Neural cell (in vitro differentiated cells): ENCODE results near the gene EXPH5. TPM values are rescaled to one million over a fixed set of nuclear protein-coding genes. Genes with fewer than 3 reads are reported as not detected.

ENCODE experiments used
- H2AFZ ChIP-seq: fragments of 200-600, 300-800 bp; sonication (generic), shearing (Covaris generic); 2 replicates; pipeline ENCODE4 v1.6.0; 2014; ENCODE audit warnings: low read depth, mild to moderate bottlenecking, antibody characterized with exemption, low read length, moderate library complexity
- H3F3A ChIP-seq: fragments of 200-600 bp; shearing (Covaris generic); 2 replicates; pipeline ENCODE4 v1.6.1; 2016; ENCODE audit warnings: mild to moderate bottlenecking, moderate library complexity, mixed read lengths, antibody characterized with exemption, low read length; ENCODE audit not compliant: insufficient read depth, poor library complexity, severe bottlenecking
- H3K27ac ChIP-seq: fragments of 200-600, 300-800 bp; sonication (generic), shearing (Covaris generic); 2 replicates; pipeline ENCODE4 v1.5.1; 2014; ENCODE audit warnings: mild to moderate bottlenecking, low read length, moderate library complexity
- H3K27me3 ChIP-seq: fragments of 300-800, 200-600 bp; sonication (generic), shearing (Covaris generic); 2 replicates; pipeline ENCODE4 v1.6.0; 2014; ENCODE audit warnings: mild to moderate bottlenecking, low read depth, low read length, moderate library complexity; ENCODE audit not compliant: insufficient read depth
- H3K36me3 ChIP-seq: fragments of 300-800, 200-600 bp; sonication (generic), shearing (Covaris generic); 2 replicates; pipeline ENCODE4 v1.5.1; 2014; ENCODE audit warnings: mild to moderate bottlenecking, antibody characterized with exemption, low read length, moderate library complexity; ENCODE audit not compliant: insufficient read depth
- H3K4me2 ChIP-seq: fragments of 300-800, 200-600 bp; sonication (generic), shearing (Covaris generic); 2 replicates; pipeline ENCODE4 v1.6.0; 2014; ENCODE audit warnings: mild to moderate bottlenecking, low read length
- H3K4me3 ChIP-seq: fragments of 300-800, 200-600 bp; sonication (generic), shearing (Covaris generic); 2 replicates; pipeline ENCODE4 v1.5.1; 2014; ENCODE audit warnings: mild to moderate bottlenecking, low read length, moderate library complexity
- H3K79me2 ChIP-seq: fragments of 200-600 bp; shearing (Covaris generic); replicated peaks from 2 replicates; pipeline ENCODE4 v1.6.0; 2014; ENCODE audit warnings: mild to moderate bottlenecking, low read length, moderate library complexity; ENCODE audit not compliant: insufficient read depth
- H3K9ac ChIP-seq: fragments of 300-800, 200-600 bp; sonication (generic), shearing (Covaris generic); 2 replicates; pipeline ENCODE4 v1.6.1; 2016; ENCODE audit warnings: mild to moderate bottlenecking, low read length, mixed read lengths
- H3K9me2 ChIP-seq: fragments of 200-600 bp; shearing (Covaris generic); 2 replicates; pipeline ENCODE4 v1.6.1; 2016; ENCODE audit warnings: mild to moderate bottlenecking, low read length, mixed read lengths; ENCODE audit not compliant: insufficient read depth
- H3K9me3 ChIP-seq: fragments of 200-600, 300-800 bp; sonication (generic), shearing (Covaris generic); 2 replicates; pipeline ENCODE4 v1.6.1; 2016; ENCODE audit warnings: mild to moderate bottlenecking, mixed run types, low read length, moderate library complexity, mixed read lengths
- H4K20me1 ChIP-seq: fragments of 200-600 bp; shearing (Covaris generic); 2 replicates; pipeline ENCODE4 v1.6.1; 2016; ENCODE audit warnings: mild to moderate bottlenecking, mixed run types; ENCODE audit not compliant: insufficient read depth
- EP300 ChIP-seq: fragments of 450-650 bp; conservative IDR thresholded peaks from 2 replicates; pipeline ENCODE4 v1.6.1; 2014; ENCODE audit warnings: antibody characterized with exemption, mild to moderate bottlenecking, moderate library complexity; ENCODE audit not compliant: poor library complexity, severe bottlenecking
- EZH2 ChIP-seq: fragments of 200-600, 300-800 bp; shearing (Covaris generic), sonication (generic); IDR thresholded peaks from 2 replicates; pipeline ENCODE4 v1.6.1; 2014; ENCODE audit warnings: antibody characterized with exemption, low read length, borderline replicate concordance, mild to moderate bottlenecking; ENCODE audit not compliant: insufficient read depth, poor library complexity, severe bottlenecking
- MXI1 ChIP-seq: fragments of 450-650 bp; conservative IDR thresholded peaks from 2 replicates; pipeline ENCODE4 v1.6.1; 2014; ENCODE audit warnings: antibody characterized with exemption, mild to moderate bottlenecking; ENCODE audit not compliant: poor library complexity, severe bottlenecking
- POLR2AphosphoS5 ChIP-seq: IDR thresholded peaks from 2 replicates; pipeline ENCODE4 v1.6.1; 2012
- RAD21 ChIP-seq: fragments of 450-650 bp; conservative IDR thresholded peaks from 2 replicates; pipeline ENCODE4 v1.6.1; 2014; ENCODE audit warnings: antibody characterized with exemption, mild to moderate bottlenecking, moderate library complexity
- REST ChIP-seq: IDR thresholded peaks from 2 replicates; pipeline ENCODE4 v1.6.1; 2012; ENCODE audit warnings: borderline replicate concordance
- SMC3 ChIP-seq: fragments of 450-650 bp; conservative IDR thresholded peaks from 2 replicates; pipeline ENCODE4 v1.6.1; 2014; ENCODE audit warnings: antibody characterized with exemption, mild to moderate bottlenecking, moderate library complexity; ENCODE audit not compliant: poor library complexity
- TAF1 ChIP-seq: IDR thresholded peaks from 2 replicates; pipeline ENCODE4 v1.6.1; 2012; ENCODE audit warnings: low read depth
- polyA plus RNA-seq: library from polyadenylated mRNA; depleted of rRNA; stranded (reverse); fragments of >200 nt; gene quantifications from 2 replicates; pipeline ENCODE4 v1.2.3, GENCODE V29; 2014
- TF ChIP-seq, protein P1 (sequence below): fragments of 450-650 bp; IDR thresholded peaks from 2 replicates; pipeline ENCODE4 v1.5.1; 2014; ENCODE audit warnings: antibody characterized with exemption, mild to moderate bottlenecking, moderate library complexity; ENCODE audit not compliant: poor library complexity, severe bottlenecking

The EXPH5 gene
- polyA plus RNA-seq, 1 donor from 2014 or later: not detected

- no peaks in the 10 kb centered on the region for H3K9me2 ChIP-seq
- no peaks in the 10 kb centered on the region for H3K79me2 ChIP-seq
- H3K4me3 ChIP-seq: no peak overlapping the region
- no peaks in the 10 kb centered on the region for H3K27me3 ChIP-seq
- TF ChIP-seq EP300: no peak
- TF ChIP-seq SMC3: no peak
- TF ChIP-seq, protein P1, sequence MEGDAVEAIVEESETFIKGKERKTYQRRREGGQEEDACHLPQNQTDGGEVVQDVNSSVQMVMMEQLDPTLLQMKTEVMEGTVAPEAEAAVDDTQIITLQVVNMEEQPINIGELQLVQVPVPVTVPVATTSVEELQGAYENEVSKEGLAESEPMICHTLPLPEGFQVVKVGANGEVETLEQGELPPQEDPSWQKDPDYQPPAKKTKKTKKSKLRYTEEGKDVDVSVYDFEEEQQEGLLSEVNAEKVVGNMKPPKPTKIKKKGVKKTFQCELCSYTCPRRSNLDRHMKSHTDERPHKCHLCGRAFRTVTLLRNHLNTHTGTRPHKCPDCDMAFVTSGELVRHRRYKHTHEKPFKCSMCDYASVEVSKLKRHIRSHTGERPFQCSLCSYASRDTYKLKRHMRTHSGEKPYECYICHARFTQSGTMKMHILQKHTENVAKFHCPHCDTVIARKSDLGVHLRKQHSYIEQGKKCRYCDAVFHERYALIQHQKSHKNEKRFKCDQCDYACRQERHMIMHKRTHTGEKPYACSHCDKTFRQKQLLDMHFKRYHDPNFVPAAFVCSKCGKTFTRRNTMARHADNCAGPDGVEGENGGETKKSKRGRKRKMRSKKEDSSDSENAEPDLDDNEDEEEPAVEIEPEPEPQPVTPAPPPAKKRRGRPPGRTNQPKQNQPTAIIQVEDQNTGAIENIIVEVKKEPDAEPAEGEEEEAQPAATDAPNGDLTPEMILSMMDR: no peak
- TF ChIP-seq POLR2AphosphoS5: no peak
- TF ChIP-seq EZH2: no peak
- no peak for TF ChIP-seq RAD21
- TF ChIP-seq MXI1: no peak
- no peak for TF ChIP-seq TAF1
- no peak for TF ChIP-seq REST
- H3K36me3 ChIP-seq: no peaks in the 10 kb centered on the region
- H2AFZ ChIP-seq: no peak overlapping the region
- H4K20me1 ChIP-seq: no peaks in the 10 kb centered on the region
- H3K9ac ChIP-seq: no peak overlapping the region
- no peak overlapping the region for H3K27ac ChIP-seq
- no peaks in the 10 kb centered on the region for H3F3A ChIP-seq
- no peak overlapping the region for H3K4me2 ChIP-seq
- no peaks in the 10 kb centered on the region for H3K9me3 ChIP-seq
Observed at GRCh38 chr11:108562746-108563581, 30.6 kb downstream of the EXPH5 start.

DNA sequence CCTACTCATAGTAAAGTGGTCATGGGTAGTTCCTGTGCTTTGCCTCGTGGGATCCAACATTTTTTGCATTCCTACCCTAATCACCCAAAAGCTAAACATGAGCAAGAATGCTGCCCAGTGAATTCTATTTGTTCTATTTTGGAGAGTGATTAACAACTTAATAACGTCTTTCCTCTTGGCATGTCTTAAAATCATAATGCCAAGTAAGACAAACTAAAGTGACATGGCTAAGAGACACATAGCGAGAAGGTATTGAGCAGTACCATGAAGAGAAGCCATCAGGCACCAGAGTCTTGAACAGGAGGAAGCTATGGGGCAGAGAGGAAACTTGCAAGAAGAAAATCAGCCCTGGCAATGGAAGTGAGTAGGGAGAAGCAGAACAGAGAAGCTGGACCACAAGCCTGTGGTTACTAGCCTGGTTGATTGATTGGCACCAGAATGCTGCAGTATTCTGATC lies 32.0 kb downstream of the EXPH5 start:
- Histone ChIP-seq H2AFZ (no peak overlapping the region), H3K9ac (no peak overlapping the region), H3K4me2 (no peak overlapping the region), H3K4me3 (no peak overlapping the region), H3K9me2 (no peaks in the 10 kb centered on the region), H3K36me3 (no peaks in the 10 kb centered on the region), H3K27ac (no peak overlapping the region), H3K27me3 (no peaks in the 10 kb centered on the region), H3K9me3 (no peaks in the 10 kb centered on the region), H3K79me2 (no peaks in the 10 kb centered on the region), H4K20me1 (no peaks in the 10 kb centered on the region), H3F3A (no peaks in the 10 kb centered on the region)
- no peak for TF ChIP-seq MXI1
- no peak for TF ChIP-seq TAF1
- TF ChIP-seq, protein P1: no peak
- TF ChIP-seq POLR2AphosphoS5: no peak
- no peak for TF ChIP-seq EP300
- TF ChIP-seq REST: no peak
- no peak for TF ChIP-seq SMC3
- no peak for TF ChIP-seq EZH2
- TF ChIP-seq RAD21: no peak
